AML-193 (cell line): Measurements from ENCODE around the gene OBP2A.
"Not testable (repeated sequence)": the region's sequence is repeated elsewhere in the genome, so short reads cannot be mapped to it uniquely, and the experiment has no call there.

ENCODE experiments used
- DNase-seq, 2 experiments: peaks; one replicate each; lab custom pipeline; 2025; lab: John Stamatoyannopoulos, UW

The OBP2A gene

DNA sequence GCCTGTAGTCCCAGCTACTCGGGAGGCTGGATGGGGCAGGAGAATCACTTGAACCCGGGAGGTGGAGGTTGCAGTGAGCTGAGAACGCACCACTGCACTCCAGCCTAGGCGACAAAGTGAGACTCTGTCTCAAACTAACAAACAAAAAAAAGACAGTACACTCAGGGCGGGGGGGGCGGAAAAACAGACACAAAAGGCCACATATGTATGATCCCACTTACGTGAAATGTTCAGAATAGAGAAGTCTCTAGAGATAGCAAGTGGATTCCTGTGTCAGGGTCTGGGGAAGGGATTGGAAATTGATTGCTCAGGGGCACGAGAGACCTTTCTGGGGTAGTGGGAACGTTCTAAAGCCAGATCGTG lies 33.7 kb upstream of the OBP2A start:
- no peak for DNase-seq

GRCh38 chr9:135512904-135513303 lies 33.0 kb upstream of the OBP2A start:
- DNase-seq: no peak

DNA sequence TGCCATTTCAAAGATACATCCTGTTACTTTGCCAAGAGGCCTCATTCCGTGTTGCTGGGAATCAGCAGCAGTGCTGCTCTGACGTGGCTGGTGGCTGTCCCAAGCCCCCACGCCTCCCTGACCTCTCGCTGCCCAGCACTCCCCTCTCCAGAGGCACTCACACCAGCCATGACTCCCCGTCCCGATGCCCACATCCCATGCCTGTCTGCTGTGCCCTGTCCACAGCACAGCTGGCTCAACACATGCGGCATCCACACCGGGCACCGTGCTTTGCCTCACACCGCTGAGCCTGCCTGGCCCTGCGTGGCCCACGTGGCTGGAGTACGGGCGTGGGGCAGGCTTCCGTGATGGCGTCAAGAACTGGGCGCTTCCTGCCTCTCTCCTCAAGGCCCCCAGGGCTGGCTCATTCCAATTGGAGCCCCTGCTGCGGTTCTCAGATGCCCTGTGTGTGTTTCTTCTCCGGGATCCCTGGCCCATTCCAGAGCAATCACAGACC lies 32.5 kb upstream of the OBP2A start:
- DNase-seq: no peak

GRCh38 chr9:135513906-135514305 lies 32.0 kb upstream of the OBP2A start:
- not testable (repeated sequence) for DNase-seq

GRCh38 chr9:135514342-135515082 lies 31.4 kb upstream of the OBP2A start:
- no peak for DNase-seq

GRCh38 chr9:135515083-135515951 lies 30.6 kb upstream of the OBP2A start:
- no peak for DNase-seq

DNA sequence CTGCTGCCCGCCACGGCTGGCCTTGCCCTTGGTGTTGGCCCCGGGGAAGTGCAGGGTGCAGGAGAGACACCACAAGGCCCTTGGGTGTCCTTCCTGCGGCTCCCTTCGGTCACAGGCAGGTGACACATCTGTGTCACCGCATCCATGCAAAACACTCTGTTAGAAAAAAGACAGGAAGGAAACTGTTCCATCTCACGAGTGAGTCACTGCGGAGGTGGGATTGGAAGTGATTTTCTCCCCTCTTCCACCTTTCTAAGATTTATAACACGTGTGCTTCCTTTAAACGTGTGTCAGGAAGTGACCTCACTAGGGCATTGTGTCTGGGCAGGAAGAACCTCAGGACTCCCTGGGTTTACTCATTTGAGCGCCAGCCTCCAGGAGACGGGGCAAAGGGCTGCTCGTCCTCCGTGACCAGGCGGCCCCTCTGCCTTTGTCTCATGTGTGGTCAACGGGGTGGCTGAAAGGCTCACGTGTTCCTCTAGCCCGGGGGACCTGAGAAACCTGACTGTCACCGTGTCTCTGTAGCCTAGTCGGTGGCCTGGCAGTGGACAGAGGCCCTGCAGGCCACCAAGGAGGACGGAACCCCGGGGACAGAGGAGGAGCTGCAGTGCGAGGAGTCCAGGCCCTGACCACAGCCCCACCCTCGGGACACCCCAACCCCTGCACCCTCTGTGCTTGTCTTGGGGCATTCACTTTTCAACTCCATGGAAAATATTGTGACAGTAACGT lies 29.6 kb upstream of the OBP2A start:
- no peak for DNase-seq

GRCh38 chr9:135517407-135517822 lies 28.5 kb upstream of the OBP2A start:
- no peak for DNase-seq

GRCh38 chr9:135519179-135519971 lies 26.6 kb upstream of the OBP2A start:
- DNase-seq: no peak

- DNase-seq: no peak
Measured at GRCh38 chr9:135520916-135521607, 24.9 kb upstream of the OBP2A start, which contains the start of gene LCN1. Gene LCN1 (plus strand): TSS chr9:135521440. CDS start chr9:135521498, 58 bp downstream.

GRCh38 chr9:135521608-135522095 lies 24.3 kb upstream of the OBP2A start:
- DNase-seq: no peak

- no peak for DNase-seq
Measured at GRCh38 chr9:135522137-135522877, 23.6 kb upstream of the OBP2A start.

DNA sequence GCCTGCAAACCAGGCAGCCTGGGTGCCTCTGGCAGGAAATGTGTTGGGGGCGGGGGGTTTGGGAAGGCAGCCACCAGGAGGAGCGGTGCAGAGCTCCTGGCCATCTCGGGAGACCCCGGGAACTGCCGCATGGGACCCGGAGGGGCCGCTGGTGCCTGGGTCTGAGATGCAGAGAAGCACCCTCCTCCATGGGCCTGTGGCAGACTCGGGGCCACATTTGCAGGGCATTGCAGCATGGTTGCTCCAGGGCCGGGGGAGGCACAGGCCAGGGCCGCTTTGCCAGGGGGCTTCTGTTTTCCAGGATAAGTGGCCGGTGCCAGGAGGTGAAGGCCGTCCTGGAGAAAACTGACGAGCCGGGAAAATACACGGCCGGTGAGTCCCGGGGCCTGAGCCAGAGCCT lies 23.0 kb upstream of the OBP2A start:
- no peak for DNase-seq

DNA sequence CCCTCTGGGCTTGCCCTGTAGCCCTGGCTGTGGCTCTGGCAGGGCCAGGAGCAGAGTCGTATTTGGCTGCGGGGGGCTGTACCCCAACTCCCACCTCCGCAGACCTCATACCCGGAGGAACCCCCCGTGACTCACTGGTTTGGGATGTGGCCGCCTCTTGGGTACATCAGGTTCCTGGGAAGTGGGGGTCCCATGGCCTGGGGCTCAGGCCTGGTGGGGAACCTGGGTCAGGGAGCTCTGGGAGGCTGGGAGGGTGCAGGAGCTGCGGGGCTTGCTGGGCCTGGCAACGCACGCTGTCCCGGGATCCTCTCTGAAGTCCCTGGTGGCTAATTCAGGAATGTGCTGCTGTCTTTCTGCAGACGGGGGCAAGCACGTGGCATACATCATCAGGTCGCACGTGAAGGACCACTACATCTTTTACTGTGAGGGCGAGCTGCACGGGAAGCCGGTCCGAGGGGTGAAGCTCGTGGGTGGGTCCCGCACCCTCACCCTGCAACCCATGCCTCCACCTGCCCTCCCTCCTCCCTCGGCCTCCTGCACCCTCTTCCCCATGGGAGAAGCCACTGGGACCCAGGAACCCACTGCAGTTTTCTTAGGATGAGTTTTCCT lies 22.3 kb upstream of the OBP2A start:
- DNase-seq: no peak

DNA sequence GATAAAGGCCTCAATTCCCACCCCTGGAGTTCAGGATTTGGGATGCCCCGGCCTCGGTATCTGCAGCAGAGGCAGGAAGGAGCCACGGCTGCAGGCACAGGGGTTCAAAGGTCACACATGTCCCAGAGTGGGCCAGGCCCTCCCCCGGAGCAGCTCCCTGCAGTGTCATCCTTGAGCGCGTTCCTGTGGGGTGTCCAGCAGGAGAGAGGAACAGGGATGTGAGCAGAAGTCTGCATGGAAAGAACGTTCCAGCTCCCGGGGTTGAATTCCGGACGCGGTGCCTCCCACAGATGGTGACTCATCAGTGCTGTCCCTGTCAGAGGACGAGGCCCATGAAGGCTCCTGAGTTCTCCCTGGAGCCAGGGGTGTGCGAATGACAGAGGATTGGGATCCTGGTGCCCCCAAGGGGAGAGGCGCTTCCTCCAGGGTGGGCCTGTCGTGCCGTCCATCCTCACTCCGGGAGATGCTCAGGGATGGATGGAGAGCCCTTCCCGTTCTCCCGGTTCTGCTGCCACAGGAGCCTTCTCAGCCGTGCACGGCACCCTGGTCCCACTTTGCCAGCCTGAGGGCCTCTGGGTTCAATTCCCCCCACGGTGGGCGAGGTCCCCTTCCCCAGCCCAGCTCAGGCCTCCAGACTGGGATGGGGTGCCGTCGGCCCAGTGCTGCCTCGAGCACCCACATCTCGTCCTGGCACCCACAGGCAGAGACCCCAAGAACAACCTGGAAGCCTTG lies 21.6 kb upstream of the OBP2A start:
- DNase-seq: no peak

GRCh38 chr9:135525241-135526088 lies 20.5 kb upstream of the OBP2A start:
- DNase-seq: no peak

- no peak for DNase-seq
Measured at GRCh38 chr9:135526089-135526729, 19.7 kb upstream of the OBP2A start.
